ENCODE data around the gene RBM17. TPM values are rescaled to one million over a fixed set of nuclear protein-coding genes. Genes with fewer than 3 reads are reported as not detected.

The RBM17 gene
- total RNA-seq, 1 experiment from 2014 or later = 65.4 TPM

GRCh38 chr10:6054884-6055283 lies 34.0 kb upstream of the RBM17 start:
- no peak for ATAC-seq
- Histone ChIP-seq H3K4me3 (ENCODE audit: low read depth in 2 of 2, low read length in 2 of 2) (no peak overlapping the region), H3K9me3 (ENCODE audit: control insufficient read depth, insufficient read depth, low read depth, low read length) (no peaks in the 10 kb centered on the region), H3K27ac (ENCODE audit: low read length) (no peak overlapping the region), H3K27me3 (ENCODE audit: control insufficient read depth, insufficient read depth, low read length) (no peaks in the 10 kb centered on the region), H3K36me3 (ENCODE audit: control insufficient read depth, insufficient read depth, low read length) (no peaks in the 10 kb centered on the region), H3K4me1 (ENCODE audit: control insufficient read depth, insufficient read depth, low read length) (peaks cover 3% of the 10 kb centered on the region; the same call in 1 of the 2 replicates)
- DNase-seq (ENCODE audit: low read depth, low spot score) = no peak
- BruUV-seq (replicated peaks) = no TSS peak
- intact Hi-C loops (cut with micrococcal nuclease; ENCODE audit: unreplicated experiment) (loop anchor here (10.0 kb wide), 1 partner anchor 110 kb away; no protein-coding TSS in a partner anchor), in situ Hi-C loops (cut with HindIII; ENCODE audit: low pct_unique_long_range_greater_than_20kb, low sequenced_read_pairs) (no loop called here)
- CTCF ChIA-PET = no interaction called here
- POLR2A ChIA-PET = no interaction called here
- TF ChIP-seq REST (IDR thresholded peaks at IDR 0.05; ENCODE audit: insufficient read depth in 1 of 2, low read depth in 2 of 2, low read length in 1 of 2) (no peak), CTCF (IDR thresholded peaks at IDR 0.05) (no peak), SIN3A (IDR thresholded peaks at IDR 0.05; ENCODE audit: borderline replicate concordance, insufficient read depth, low read depth, low read length) (no peak), POLR2AphosphoS5 (IDR thresholded peaks at IDR 0.05; ENCODE audit: low read depth, low read length) (no peak), TCF7L2 (IDR thresholded peaks at IDR 0.05; ENCODE audit: low read depth, low read length) (no peak)

GRCh38 chr10:6055929-6056328 lies 32.9 kb upstream of the RBM17 start:
- Histone ChIP-seq H3K27me3 (ENCODE audit: control insufficient read depth, insufficient read depth, low read length) (no peaks in the 10 kb centered on the region), H3K27ac (ENCODE audit: low read length) (no peak overlapping the region), H3K4me3 (ENCODE audit: low read depth in 2 of 2, low read length in 2 of 2) (no peak overlapping the region), H3K4me1 (ENCODE audit: control insufficient read depth, insufficient read depth, low read length) (peaks cover 3% of the 10 kb centered on the region; the same call in 1 of the 2 replicates), H3K9me3 (ENCODE audit: control insufficient read depth, insufficient read depth, low read depth, low read length) (no peaks in the 10 kb centered on the region), H3K36me3 (ENCODE audit: control insufficient read depth, insufficient read depth, low read length) (no peaks in the 10 kb centered on the region)
- no peak for DNase-seq (ENCODE audit: low read depth, low spot score)
- intact Hi-C loops (cut with micrococcal nuclease; ENCODE audit: unreplicated experiment) (loop anchor here (10.0 kb wide), 1 partner anchor 111 kb away; no protein-coding TSS in a partner anchor), in situ Hi-C loops (cut with HindIII; ENCODE audit: low pct_unique_long_range_greater_than_20kb, low sequenced_read_pairs) (no loop called here)
- TF ChIP-seq POLR2AphosphoS5 (IDR thresholded peaks at IDR 0.05; ENCODE audit: low read depth, low read length) (no peak), TCF7L2 (IDR thresholded peaks at IDR 0.05; ENCODE audit: low read depth, low read length) (no peak), REST (IDR thresholded peaks at IDR 0.05; ENCODE audit: insufficient read depth in 1 of 2, low read depth in 2 of 2, low read length in 1 of 2) (no peak), CTCF (IDR thresholded peaks at IDR 0.05) (no peak), SIN3A (IDR thresholded peaks at IDR 0.05; ENCODE audit: borderline replicate concordance, insufficient read depth, low read depth, low read length) (no peak)
- ChIA-PET CTCF (no interaction called here), POLR2A (no interaction called here)
- no peak for ATAC-seq
- no TSS peak for BruUV-seq (replicated peaks)

All from Panc1 (cell line).